Activated T-cell treated with anti-CD3 and anti-CD28 coated beads, Interleukin-2, amount 50 U/mL, for 4 hours (primary cell): ENCODE results near the gene MINK1. TPM values are rescaled to one million over a fixed set of nuclear protein-coding genes. Genes with fewer than 3 reads are reported as not detected.

Experiments
- ATAC-seq, 2 donors: fragments of 200-7000 bp; cut with Tn5 transposase; one replicate each; pipeline ENCODE4 v1.10.0; 2021
- DNase-seq: peaks from one replicate; pipeline ENCODE4 v3.0.0-alpha.2; 2020
- H3K27me3 Mint-ChIP-seq: one replicate; pipeline ENCODE4 v1.8.0; 2021; ENCODE audit warnings: low read depth, mixed read lengths
- H3K36me3 Mint-ChIP-seq: one replicate; pipeline ENCODE4 v1.8.0; 2022; ENCODE audit warnings: mixed read lengths; ENCODE audit not compliant: insufficient read depth
- H3K4me1 Mint-ChIP-seq: one replicate; pipeline ENCODE4 v1.8.0; 2021; ENCODE audit warnings: low read depth, mixed read lengths
- H3K4me3 Mint-ChIP-seq: one replicate; pipeline ENCODE4 v1.8.0; 2021; ENCODE audit warnings: mild to moderate bottlenecking, moderate library complexity, mixed read lengths
- H3K9me3 Mint-ChIP-seq: one replicate; pipeline ENCODE4 v1.8.0; 2021; ENCODE audit warnings: mixed read lengths
- total RNA-seq, 3 donors: library from RNA; stranded (reverse); gene quantifications; one replicate each; pipeline ENCODE4 v1.2.1, GENCODE V29; 2021

MINK1 gene
- total RNA-seq, 3 donors from 2014 or later: 43.3 to 51.5 (median 45.1) TPM

- peaks cover 35% of the 10 kb centered on the region for H3K4me1 Mint-ChIP-seq
- H3K9me3 Mint-ChIP-seq: no peaks in the 10 kb centered on the region
- peak overlapping the region; percentile 94 for H3K4me3 Mint-ChIP-seq
- no peaks in the 10 kb centered on the region for H3K27me3 Mint-ChIP-seq
- peaks cover 4% of the 10 kb centered on the region for H3K36me3 Mint-ChIP-seq
- DNase-seq (no peak), ATAC-seq (no peak)
Measured at GRCh38 chr17:4833941-4834680, 971 bp downstream of the MINK1 start.

GRCh38 chr17:4834681-4835020 lies 1.5 kb downstream of the MINK1 start:
- ATAC-seq (no peak), DNase-seq (no peak)
- peaks cover 40% of the 10 kb centered on the region for H3K4me1 Mint-ChIP-seq
- no peaks in the 10 kb centered on the region for H3K27me3 Mint-ChIP-seq
- H3K9me3 Mint-ChIP-seq: no peaks in the 10 kb centered on the region
- H3K36me3 Mint-ChIP-seq: peaks cover 7% of the 10 kb centered on the region
- H3K4me3 Mint-ChIP-seq: peak overlapping the region; percentile 94

GRCh38 chr17:4836221-4836620 lies 3.1 kb downstream of the MINK1 start:
- H3K4me3 Mint-ChIP-seq: no peak overlapping the region

GRCh38 chr17:4837471-4838308 lies 4.5 kb downstream of the MINK1 start:
- Mint-ChIP-seq H3K4me3 (no peak overlapping the region), H3K4me1 (peaks cover 63% of the 10 kb centered on the region)

More at GRCh38 chr17:4836221-4836620, 3.1 kb downstream of the MINK1 start:
- H3K9me3 Mint-ChIP-seq: no peaks in the 10 kb centered on the region
- no peak for ATAC-seq
- no peaks in the 10 kb centered on the region for H3K27me3 Mint-ChIP-seq
- H3K4me1 Mint-ChIP-seq: peaks cover 55% of the 10 kb centered on the region
- peaks cover 7% of the 10 kb centered on the region for H3K36me3 Mint-ChIP-seq
- DNase-seq: no peak

GRCh38 chr17:4838309-4838785 lies 5.2 kb downstream of the MINK1 start:
- Mint-ChIP-seq H3K9me3 (no peaks in the 10 kb centered on the region), H3K4me3 (no peak overlapping the region), H3K36me3 (peaks cover 7% of the 10 kb centered on the region), H3K4me1 (peaks cover 63% of the 10 kb centered on the region), H3K27me3 (no peaks in the 10 kb centered on the region)
- ATAC-seq: no peak
- no peak for DNase-seq

More at GRCh38 chr17:4837471-4838308, 4.5 kb downstream of the MINK1 start:
- Mint-ChIP-seq H3K27me3 (no peaks in the 10 kb centered on the region), H3K9me3 (no peaks in the 10 kb centered on the region), H3K36me3 (peaks cover 7% of the 10 kb centered on the region)
- DNase-seq: no peak
- ATAC-seq: no peak

GRCh38 chr17:4839221-4839620 lies 6.1 kb downstream of the MINK1 start:
- DNase-seq: no peak
- peaks cover 57% of the 10 kb centered on the region for H3K4me1 Mint-ChIP-seq
- H3K36me3 Mint-ChIP-seq: peaks cover 7% of the 10 kb centered on the region
- no peaks in the 10 kb centered on the region for H3K27me3 Mint-ChIP-seq
- no peak overlapping the region for H3K4me3 Mint-ChIP-seq
- no peaks in the 10 kb centered on the region for H3K9me3 Mint-ChIP-seq
- no peak for ATAC-seq

- H3K9me3 Mint-ChIP-seq: no peaks in the 10 kb centered on the region
- H3K36me3 Mint-ChIP-seq: peaks cover 11% of the 10 kb centered on the region
- H3K27me3 Mint-ChIP-seq: no peaks in the 10 kb centered on the region
- no peak overlapping the region for H3K4me3 Mint-ChIP-seq
- peaks cover 52% of the 10 kb centered on the region for H3K4me1 Mint-ChIP-seq
- peak in 1 of 2 donors; percentile 15 for ATAC-seq
- DNase-seq: no peak
Measured at GRCh38 chr17:4839965-4840892, 7.1 kb downstream of the MINK1 start.

GRCh38 chr17:4840893-4841242 lies 7.7 kb downstream of the MINK1 start:
- H3K27me3 Mint-ChIP-seq: no peaks in the 10 kb centered on the region
- peaks cover 48% of the 10 kb centered on the region for H3K4me1 Mint-ChIP-seq
- no peak for DNase-seq
- ATAC-seq: peak; percentile 89
- H3K36me3 Mint-ChIP-seq: peaks cover 11% of the 10 kb centered on the region
- no peak overlapping the region for H3K4me3 Mint-ChIP-seq
- H3K9me3 Mint-ChIP-seq: no peaks in the 10 kb centered on the region

GRCh38 chr17:4842376-4842775 lies 9.2 kb downstream of the MINK1 start:
- no peak for ATAC-seq

GRCh38 chr17:4843321-4844000 lies 10.3 kb downstream of the MINK1 start:
- no peaks in the 10 kb centered on the region for H3K27me3 Mint-ChIP-seq
- no peak for DNase-seq
- H3K4me1 Mint-ChIP-seq: peaks cover 44% of the 10 kb centered on the region
- ATAC-seq: no peak
- peaks cover 14% of the 10 kb centered on the region for H3K36me3 Mint-ChIP-seq
- no peaks in the 10 kb centered on the region for H3K9me3 Mint-ChIP-seq
- H3K4me3 Mint-ChIP-seq: no peak overlapping the region

More at GRCh38 chr17:4842376-4842775, 9.2 kb downstream of the MINK1 start:
- H3K4me1 Mint-ChIP-seq: peaks cover 44% of the 10 kb centered on the region
- no peaks in the 10 kb centered on the region for H3K27me3 Mint-ChIP-seq
- DNase-seq: no peak
- H3K36me3 Mint-ChIP-seq: peaks cover 17% of the 10 kb centered on the region
- no peaks in the 10 kb centered on the region for H3K9me3 Mint-ChIP-seq
- no peak overlapping the region for H3K4me3 Mint-ChIP-seq

- H3K27me3 Mint-ChIP-seq: no peaks in the 10 kb centered on the region
- H3K36me3 Mint-ChIP-seq: peaks cover 12% of the 10 kb centered on the region
- no peak for DNase-seq
- H3K4me3 Mint-ChIP-seq: no peak overlapping the region
- no peaks in the 10 kb centered on the region for H3K9me3 Mint-ChIP-seq
- peaks cover 38% of the 10 kb centered on the region for H3K4me1 Mint-ChIP-seq
- no peak for ATAC-seq
Measured at GRCh38 chr17:4845118-4845517, 12.0 kb downstream of the MINK1 start.

GRCh38 chr17:4846635-4847390 lies 13.7 kb downstream of the MINK1 start:
- no peaks in the 10 kb centered on the region for H3K9me3 Mint-ChIP-seq
- H3K27me3 Mint-ChIP-seq: no peaks in the 10 kb centered on the region
- H3K4me3 Mint-ChIP-seq: no peak overlapping the region
- ATAC-seq (no peak), DNase-seq (no peak)
- H3K4me1 Mint-ChIP-seq: peaks cover 37% of the 10 kb centered on the region
- H3K36me3 Mint-ChIP-seq: peaks cover 12% of the 10 kb centered on the region

GRCh38 chr17:4849011-4849536 lies 15.9 kb downstream of the MINK1 start:
- Mint-ChIP-seq H3K27me3 (no peaks in the 10 kb centered on the region), H3K4me3 (no peak overlapping the region), H3K9me3 (peaks cover 5% of the 10 kb centered on the region), H3K4me1 (peaks cover 39% of the 10 kb centered on the region), H3K36me3 (peaks cover 12% of the 10 kb centered on the region)
- ATAC-seq: no peak
- no peak for DNase-seq
